Tibial nerve (tissue), 4 donors: ENCODE results near the gene ZFYVE19. TPM values are rescaled to one million over a fixed set of nuclear protein-coding genes. Genes with fewer than 3 reads are reported as not detected.

Experiments
- DNase-seq, 2 donors: peaks; one replicate each; pipeline ENCODE4 v3.0.0-alpha.2; 2019; ENCODE audit warnings: low spot score in 2 of 2
- H3K27ac ChIP-seq, 4 donors: fragments of 200-600 bp; sonication (generic) in 3 of 4; one replicate each; pipeline ENCODE4 v1.5.1; 2017 to 2019; ENCODE audit warnings: mild to moderate bottlenecking in 1 of 4
- H3K27me3 ChIP-seq, 2 donors: fragments of 200-600 bp; sonication (generic) in 1 of 2; one replicate each; pipeline versions ENCODE4 v1.5.1 to v1.6.0; 2017 to 2019
- H3K36me3 ChIP-seq, 3 donors: fragments of 200-600 bp; sonication (generic); one replicate each; pipeline ENCODE4 v1.5.1; 2018 to 2019
- H3K4me1 ChIP-seq, 4 donors: fragments of 200-600 bp; sonication (generic) in 3 of 4; one replicate each; pipeline ENCODE4 v1.5.1; 2017 to 2019
- H3K4me3 ChIP-seq, 4 donors: fragments of 200-600 bp; sonication (generic) in 3 of 4; one replicate each; pipeline ENCODE4 v1.5.1; 2017 to 2019; ENCODE audit warnings: mild to moderate bottlenecking in 1 of 4, moderate library complexity in 1 of 4
- H3K9me3 ChIP-seq, 4 donors: fragments of 200-600 bp; sonication (generic) in 3 of 4; one replicate each; pipeline ENCODE4 v1.5.1; 2017 to 2019
- EP300 ChIP-seq, 2 donors: sonication (generic); formaldehyde crosslinking; IDR thresholded peaks; one replicate each; pipeline ENCODE4 v1.6.1; 2017; ENCODE audit warnings: antibody characterized with exemption in 2 of 2, mild to moderate bottlenecking in 1 of 2
- POLR2A ChIP-seq, 2 donors: fragments of 450-650 bp; IDR thresholded peaks; one replicate each; pipeline ENCODE4 v1.6.1; 2017; ENCODE audit warnings: antibody characterized with exemption in 2 of 2, mild to moderate bottlenecking in 2 of 2, moderate library complexity in 2 of 2
- WGBS, 2 donors: methylation state at CpG; one replicate each; pipeline ENCODE4 v1.1.5; 2018; 5-methylcytosine and 5-hydroxymethylcytosine counted together
- total RNA-seq, 4 donors: library from RNA; depleted of rRNA; stranded (reverse); fragments of >200 nt; gene quantifications; one replicate each; pipeline ENCODE4 v1.1.0, GENCODE V29; 2016
- TF ChIP-seq, protein P1 (sequence below), 5 experiments: fragments of 200-600 bp in 3 of 5; fragments of 450-650 bp in 2 of 5; sonication (generic) in 3 of 5; IDR thresholded peaks; one replicate each; pipeline ENCODE4 v1.5.1; 2016 to 2019; ENCODE audit warnings: antibody characterized with exemption in 5 of 5, mild to moderate bottlenecking in 3 of 5, moderate library complexity in 2 of 5

The ZFYVE19 gene
- total RNA-seq, 4 donors from 2014 or later: 19.0 to 48.5 (median 34.2) TPM

DNA sequence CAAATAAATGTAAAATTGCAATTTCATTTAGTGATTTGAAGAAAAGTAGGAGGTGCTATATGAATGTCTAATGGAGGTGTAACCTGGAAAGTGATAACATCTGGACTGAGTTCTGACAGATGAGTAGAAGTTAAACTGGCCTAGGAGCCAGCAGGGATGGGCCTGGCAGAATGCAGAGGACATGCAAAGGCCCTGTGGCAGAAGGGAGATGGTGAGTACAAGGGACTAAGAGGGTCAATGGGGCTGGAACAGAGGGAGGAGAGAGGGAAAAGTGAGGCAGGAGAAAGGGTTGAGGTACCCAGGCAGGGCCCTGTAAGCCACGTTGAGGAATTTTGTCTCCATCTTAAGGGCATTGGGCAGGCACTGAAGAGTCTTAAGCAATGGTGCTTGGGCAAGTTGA lies 25.0 kb downstream of the ZFYVE19 start:
- Histone ChIP-seq H3K27ac (no peak overlapping the region), H3K4me1 (no peaks in the 10 kb centered on the region), H3K27me3 (no peaks in the 10 kb centered on the region), H3K36me3 (no peaks in the 10 kb centered on the region), H3K4me3 (no peak overlapping the region), H3K9me3 (no peaks in the 10 kb centered on the region)
- TF ChIP-seq POLR2A (IDR thresholded peaks at IDR 0.05) (no peak), EP300 (IDR thresholded peaks at IDR 0.05) (no peak)
- TF ChIP-seq, protein P1, sequence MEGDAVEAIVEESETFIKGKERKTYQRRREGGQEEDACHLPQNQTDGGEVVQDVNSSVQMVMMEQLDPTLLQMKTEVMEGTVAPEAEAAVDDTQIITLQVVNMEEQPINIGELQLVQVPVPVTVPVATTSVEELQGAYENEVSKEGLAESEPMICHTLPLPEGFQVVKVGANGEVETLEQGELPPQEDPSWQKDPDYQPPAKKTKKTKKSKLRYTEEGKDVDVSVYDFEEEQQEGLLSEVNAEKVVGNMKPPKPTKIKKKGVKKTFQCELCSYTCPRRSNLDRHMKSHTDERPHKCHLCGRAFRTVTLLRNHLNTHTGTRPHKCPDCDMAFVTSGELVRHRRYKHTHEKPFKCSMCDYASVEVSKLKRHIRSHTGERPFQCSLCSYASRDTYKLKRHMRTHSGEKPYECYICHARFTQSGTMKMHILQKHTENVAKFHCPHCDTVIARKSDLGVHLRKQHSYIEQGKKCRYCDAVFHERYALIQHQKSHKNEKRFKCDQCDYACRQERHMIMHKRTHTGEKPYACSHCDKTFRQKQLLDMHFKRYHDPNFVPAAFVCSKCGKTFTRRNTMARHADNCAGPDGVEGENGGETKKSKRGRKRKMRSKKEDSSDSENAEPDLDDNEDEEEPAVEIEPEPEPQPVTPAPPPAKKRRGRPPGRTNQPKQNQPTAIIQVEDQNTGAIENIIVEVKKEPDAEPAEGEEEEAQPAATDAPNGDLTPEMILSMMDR (IDR thresholded peaks at IDR 0.05): no peak
- DNase-seq: no peak
- WGBS, 2 donors: 80 to 81% methylated on average over 1 of the region's 1 CpG

DNA sequence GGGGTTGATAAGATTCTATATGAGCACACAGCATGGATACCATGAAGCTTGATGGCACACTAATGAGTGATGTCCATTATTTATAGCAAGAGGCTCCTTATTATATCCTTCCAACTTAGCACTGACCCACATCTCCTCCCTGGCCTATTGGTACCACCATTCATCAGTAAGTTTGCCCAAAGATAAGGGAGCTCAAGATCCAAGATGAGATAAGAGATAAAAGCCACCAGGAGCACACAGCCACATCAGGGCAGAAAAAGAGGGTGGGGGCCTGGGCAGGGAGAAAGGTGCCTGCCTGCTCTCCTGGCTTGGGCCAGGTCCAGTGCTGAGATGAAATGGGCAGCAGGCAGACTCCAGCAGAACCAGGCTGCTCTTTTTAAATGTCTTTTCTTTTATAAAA lies 26.0 kb downstream of the ZFYVE19 start:
- no peaks in the 10 kb centered on the region for H3K36me3 ChIP-seq
- DNase-seq: no peak
- no peak overlapping the region for H3K27ac ChIP-seq
- H3K4me1 ChIP-seq: no peaks in the 10 kb centered on the region
- TF ChIP-seq EP300 (IDR thresholded peaks at IDR 0.05) (no peak), POLR2A (IDR thresholded peaks at IDR 0.05) (no peak)
- TF ChIP-seq, protein P1 (IDR thresholded peaks at IDR 0.05): no peak
- H3K9me3 ChIP-seq: no peaks in the 10 kb centered on the region
- no peaks in the 10 kb centered on the region for H3K27me3 ChIP-seq
- H3K4me3 ChIP-seq: no peak overlapping the region

DNA sequence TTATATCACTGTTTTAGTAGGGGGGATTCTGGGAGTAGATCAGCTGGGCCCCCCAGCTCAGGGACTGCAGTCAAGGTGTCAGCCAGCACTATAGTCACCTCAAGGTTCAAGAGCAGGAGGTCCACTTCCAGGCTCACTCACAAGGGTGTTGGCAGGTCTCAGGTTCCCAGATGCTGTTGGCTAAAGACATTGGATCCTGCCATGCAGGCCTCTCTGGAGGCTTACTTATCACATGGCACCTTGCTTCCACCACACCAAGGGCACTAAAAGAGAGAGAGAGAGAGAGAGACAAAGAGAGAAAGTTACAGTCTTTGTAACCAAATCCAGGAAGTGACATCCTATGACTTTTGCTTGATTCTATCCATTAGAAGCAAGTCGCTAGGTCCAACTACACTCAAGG lies 29.1 kb downstream of the ZFYVE19 start:
- no peak overlapping the region for H3K4me3 ChIP-seq
- no peak overlapping the region for H3K27ac ChIP-seq
- H3K4me1 ChIP-seq: no peaks in the 10 kb centered on the region
- 89 to 91% methylated on average over 1 of the region's 1 CpG for WGBS, 2 donors
- no peaks in the 10 kb centered on the region for H3K27me3 ChIP-seq
- H3K9me3 ChIP-seq: no peaks in the 10 kb centered on the region
- DNase-seq: no peak
- H3K36me3 ChIP-seq: no peaks in the 10 kb centered on the region
- TF ChIP-seq POLR2A (IDR thresholded peaks at IDR 0.05): no peak
- TF ChIP-seq EP300 (IDR thresholded peaks at IDR 0.05): no peak
- TF ChIP-seq, protein P1 (IDR thresholded peaks at IDR 0.05): no peak

DNA sequence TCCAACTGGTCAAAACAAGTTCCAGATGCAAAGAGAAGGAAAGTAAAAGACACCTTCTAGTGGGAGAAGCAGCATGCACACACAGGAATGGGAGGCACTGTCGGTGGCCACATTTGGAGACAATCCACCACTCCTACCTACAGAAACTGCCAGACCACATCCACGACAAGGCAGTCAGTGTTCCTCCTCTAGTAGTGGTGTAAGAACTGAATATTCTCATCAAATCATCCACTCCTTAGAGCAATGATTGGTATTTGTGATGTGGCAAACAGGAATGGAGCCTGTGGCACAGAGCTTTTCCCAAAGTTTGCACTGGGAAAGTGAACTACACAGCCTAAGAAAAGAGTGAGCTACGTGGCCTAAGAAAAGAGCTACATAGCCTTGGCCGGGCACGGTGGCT lies 31.9 kb downstream of the ZFYVE19 start:
- Histone ChIP-seq H3K27ac (no peak overlapping the region), H3K4me1 (peaks cover 0 to 7% (median 0%) of the 10 kb centered on the region in 4 donors), H3K36me3 (no peaks in the 10 kb centered on the region), H3K4me3 (no peak overlapping the region), H3K9me3 (no peaks in the 10 kb centered on the region), H3K27me3 (peaks cover 0 to 5% of the 10 kb centered on the region in 2 donors)
- no peak for DNase-seq
- TF ChIP-seq, protein P1 (IDR thresholded peaks at IDR 0.05): no peak
- no peak for TF ChIP-seq POLR2A (IDR thresholded peaks at IDR 0.05)
- TF ChIP-seq EP300 (IDR thresholded peaks at IDR 0.05): no peak
- 69 to 85% methylated on average over 5 of the region's 5 CpGs for WGBS, 2 donors

DNA sequence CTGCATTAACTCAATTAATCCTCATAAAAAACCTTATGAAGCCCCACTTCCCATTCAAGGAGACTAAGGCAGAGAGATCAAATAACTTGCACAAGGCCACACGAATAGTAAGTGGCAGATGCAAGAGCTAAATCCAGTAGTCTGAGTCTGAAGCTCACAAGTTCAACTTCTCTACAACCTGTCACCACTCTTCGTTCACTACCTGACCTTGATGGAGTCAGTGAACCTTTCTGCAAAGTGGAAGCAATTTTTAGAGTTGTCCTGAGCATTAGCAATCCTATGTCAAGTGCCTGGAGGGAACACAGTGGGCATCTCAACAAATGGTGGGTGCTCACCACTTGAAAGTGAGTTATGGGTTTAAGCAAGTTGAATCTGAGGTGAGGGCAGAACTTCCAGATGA lies 34.9 kb downstream of the ZFYVE19 start:
- H3K36me3 ChIP-seq: no peaks in the 10 kb centered on the region
- peaks cover 0 to 30% of the 10 kb centered on the region in 2 donors for H3K27me3 ChIP-seq
- no peak overlapping the region for H3K27ac ChIP-seq
- 81 to 83% methylated on average over 2 of the region's 2 CpGs for WGBS, 2 donors
- H3K9me3 ChIP-seq: no peaks in the 10 kb centered on the region
- TF ChIP-seq, protein P1 (IDR thresholded peaks at IDR 0.05): no peak
- TF ChIP-seq EP300 (IDR thresholded peaks at IDR 0.05) (no peak), POLR2A (IDR thresholded peaks at IDR 0.05) (no peak)
- no peak for DNase-seq
- H3K4me1 ChIP-seq: peaks cover 0 to 20% (median 9%) of the 10 kb centered on the region in 4 donors
- no peak overlapping the region for H3K4me3 ChIP-seq
